ENCODE results near the gene KRTAP5-5. TPM values are rescaled to one million over a fixed set of nuclear protein-coding genes. Genes with fewer than 3 reads are reported as not detected.

The KRTAP5-5 gene
- total and polyA plus RNA-seq, 2 donors (not counting 3 experiments of a cell fraction or from before 2014, with no cell fraction given): not detected

DNA sequence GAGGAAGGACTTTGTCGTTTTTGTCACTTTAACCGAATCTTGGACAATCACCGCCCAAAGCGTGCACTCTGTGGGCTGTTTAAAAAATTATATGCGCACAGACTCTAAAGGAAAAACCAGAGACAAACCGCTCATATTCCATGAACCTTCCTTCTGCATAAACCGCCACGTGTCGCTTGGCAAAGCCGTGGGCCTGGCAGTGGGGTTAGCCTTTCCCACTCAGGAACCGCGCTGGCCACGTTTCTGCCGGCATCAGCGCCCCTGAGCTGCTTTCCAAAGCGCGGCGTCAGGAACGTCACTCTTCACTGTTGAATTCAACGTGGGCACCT, 22.8 kb downstream of the KRTAP5-5 start:
- H3K27me3 ChIP-seq (ENCODE audit: control insufficient read depth in 2 of 2, insufficient read depth in 2 of 2, low read length in 2 of 2): peaks cover 0 to 4% of the 10 kb centered on the region in 2 experiments
- H3K36me3 ChIP-seq (ENCODE audit: control insufficient read depth in 2 of 2, extremely low read depth in 1 of 2, insufficient read depth in 2 of 2, low read length in 2 of 2): no peaks in the 10 kb centered on the region

More for the DNA sequence above, 22.8 kb downstream of the KRTAP5-5 start:
- FAIRE-seq: no peak
- POLR2A ChIA-PET: no interaction called here
- Histone ChIP-seq H3K4me2 (ENCODE audit: insufficient read depth, low read length) (no peak overlapping the region), H3K9me1 (replicated peaks; ENCODE audit: control insufficient read depth, extremely low read depth, insufficient read depth, low read length) (no peaks in the 10 kb centered on the region), H4K20me1 (replicated peaks; ENCODE audit: control insufficient read depth, extremely low read depth, insufficient read depth, low read length) (no peaks in the 10 kb centered on the region), H3K79me2 (ENCODE audit: control insufficient read depth, insufficient read depth, low read length) (no peaks in the 10 kb centered on the region), H3K27ac (ENCODE audit: insufficient read depth, low read depth, low read length) (no peak overlapping the region), H3K4me3 (replicated peaks in 1 of 3; ENCODE audit: insufficient read depth in 1 of 3, low read depth in 1 of 3, low read length in 3 of 3) (no peak overlapping the region), H3K4me1 (ENCODE audit: control insufficient read depth, extremely low read depth, insufficient read depth, low read length) (peaks cover 2% of the 10 kb centered on the region), H3K9ac (replicated peaks; ENCODE audit: extremely low read depth, insufficient read depth, low read length) (no peak overlapping the region), H3K9me3 (replicated peaks; ENCODE audit: control insufficient read depth, insufficient read depth, low read length) (no peaks in the 10 kb centered on the region), H2AFZ (ENCODE audit: low read depth, low read length) (no peak overlapping the region)
- dilution Hi-C loops (cut with MboI; ENCODE audit: extremely low pct_ligation_motif_present, low sequenced_read_pairs): no loop called here
- no peak for TF ChIP-seq FOS (IDR thresholded peaks at IDR 0.05; ENCODE audit: borderline replicate concordance, insufficient read depth, low read length)
- TF ChIP-seq GATA2 (IDR thresholded peaks at IDR 0.05; ENCODE audit: insufficient read depth, insufficient read length, low read depth, low read length): no peak
- no peak for TF ChIP-seq POLR2A (IDR thresholded peaks at IDR 0.05; ENCODE audit: low read depth, low read length)
- TF ChIP-seq, protein P1, sequence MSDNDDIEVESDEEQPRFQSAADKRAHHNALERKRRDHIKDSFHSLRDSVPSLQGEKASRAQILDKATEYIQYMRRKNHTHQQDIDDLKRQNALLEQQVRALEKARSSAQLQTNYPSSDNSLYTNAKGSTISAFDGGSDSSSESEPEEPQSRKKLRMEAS (IDR thresholded peaks at IDR 0.05; ENCODE audit: insufficient read depth, insufficient read length): no peak
- no peak for TF ChIP-seq EZH2 (IDR thresholded peaks at IDR 0.05; ENCODE audit: borderline replicate concordance, low read depth, low read length, severe bottlenecking)
- TF ChIP-seq, protein P2, sequence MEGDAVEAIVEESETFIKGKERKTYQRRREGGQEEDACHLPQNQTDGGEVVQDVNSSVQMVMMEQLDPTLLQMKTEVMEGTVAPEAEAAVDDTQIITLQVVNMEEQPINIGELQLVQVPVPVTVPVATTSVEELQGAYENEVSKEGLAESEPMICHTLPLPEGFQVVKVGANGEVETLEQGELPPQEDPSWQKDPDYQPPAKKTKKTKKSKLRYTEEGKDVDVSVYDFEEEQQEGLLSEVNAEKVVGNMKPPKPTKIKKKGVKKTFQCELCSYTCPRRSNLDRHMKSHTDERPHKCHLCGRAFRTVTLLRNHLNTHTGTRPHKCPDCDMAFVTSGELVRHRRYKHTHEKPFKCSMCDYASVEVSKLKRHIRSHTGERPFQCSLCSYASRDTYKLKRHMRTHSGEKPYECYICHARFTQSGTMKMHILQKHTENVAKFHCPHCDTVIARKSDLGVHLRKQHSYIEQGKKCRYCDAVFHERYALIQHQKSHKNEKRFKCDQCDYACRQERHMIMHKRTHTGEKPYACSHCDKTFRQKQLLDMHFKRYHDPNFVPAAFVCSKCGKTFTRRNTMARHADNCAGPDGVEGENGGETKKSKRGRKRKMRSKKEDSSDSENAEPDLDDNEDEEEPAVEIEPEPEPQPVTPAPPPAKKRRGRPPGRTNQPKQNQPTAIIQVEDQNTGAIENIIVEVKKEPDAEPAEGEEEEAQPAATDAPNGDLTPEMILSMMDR (IDR thresholded peaks at IDR 0.05; ENCODE audit: extremely low read depth in 1 of 2, insufficient read depth in 1 of 2, low read depth in 1 of 2, low read length in 2 of 2): no peak
- TF ChIP-seq POLR2AphosphoS5 (IDR thresholded peaks at IDR 0.05; ENCODE audit: insufficient read depth, low read depth, low read length): no peak
- TF ChIP-seq MYC (IDR thresholded peaks at IDR 0.05; ENCODE audit: low read depth, low read length): no peak
- no peak for TF ChIP-seq JUN (IDR thresholded peaks at IDR 0.05; ENCODE audit: borderline replicate concordance, insufficient read depth, insufficient read length, low read depth)
- intact Hi-C loops (cut with micrococcal nuclease): loop anchor here (1.0 kb wide), 2 partner anchors 42 to 180 kb away; no protein-coding TSS in a partner anchor
- BruUV-seq (replicated peaks): no TSS peak
- no peak for DNase-seq (ENCODE audit: low read depth, low spot score)
- CTCF ChIA-PET: interaction anchor here (0.6 to 6.0 kb wide), 116 partner anchors 8 to 767 kb away, joined by 3 to 337 read pairs (median 5); partner anchors contain the start of genes CTSD, H19, INS and KRTAP5-6
